ENCODE data around the gene SCAMP4.

GRCh38 chr19:1893791-1894190, 11.4 kb upstream of the SCAMP4 start:
- TF ChIP-seq MXI1 (conservative IDR thresholded peaks at IDR 0.05; ENCODE audit: poor library complexity, severe bottlenecking) = no peak
- no peak for TF ChIP-seq CTCF (IDR thresholded peaks at IDR 0.05; ENCODE audit: poor library complexity, severe bottlenecking)
- no peak for TF ChIP-seq TAF1 (IDR thresholded peaks at IDR 0.05; ENCODE audit: low read depth)
- no peak for TF ChIP-seq EP300 (conservative IDR thresholded peaks at IDR 0.05; ENCODE audit: poor library complexity, severe bottlenecking)
- no peak for TF ChIP-seq EZH2 (IDR thresholded peaks at IDR 0.05; ENCODE audit: borderline replicate concordance, insufficient read depth, low read length, poor library complexity, severe bottlenecking)
- TF ChIP-seq REST (IDR thresholded peaks at IDR 0.05; ENCODE audit: borderline replicate concordance) = no peak
- no peak for TF ChIP-seq SMC3 (conservative IDR thresholded peaks at IDR 0.05; ENCODE audit: poor library complexity)
